H1 (cell line): ENCODE data around the gene FGR. TPM values are rescaled to one million over a fixed set of nuclear protein-coding genes. Genes with fewer than 3 reads are reported as not detected.

Experiments used
- CTCF ChIA-PET: fragments of 300-600 bp; sonication (Branson Sonifier 250); formaldehyde crosslinking; loops from one replicate; lab custom pipeline; 2021; ENCODE audit not compliant: partially characterized antibody; lab: Charles Lee
- POLR2A ChIA-PET: fragments of 300-600 bp; sonication (Branson Sonifier 250); formaldehyde crosslinking; loops from one replicate; lab custom pipeline; 2021; ENCODE audit warnings: inconsistent platforms; ENCODE audit not compliant: partially characterized antibody; lab: Charles Lee
- DNase-seq, 2 experiments: peaks; one replicate each; pipeline versions ENCODE4 v3.0.0 to v3.0.0-alpha.2; 2010 to 2022; ENCODE audit warnings: low spot score in 2 of 2, low read depth in 1 of 2, mixed read lengths in 1 of 2
- FAIRE-seq: peaks from 2 replicates; lab custom pipeline; 2011; peaks lifted over from hg19 to GRCh38; lab: Jason Lieb, UNC
- H2AFZ ChIP-seq: 2 replicates; pipeline ENCODE4 v1.8.1; 2012; ENCODE audit warnings: low read length, inconsistent platforms
- H2AK5ac ChIP-seq: 2 replicates; pipeline ENCODE4 v1.6.1; 2013; ENCODE audit warnings: low read depth, low read length
- H2BK120ac ChIP-seq: replicated peaks from 2 replicates; pipeline ENCODE3; 2013; ENCODE audit warnings: low read depth, low read length, inconsistent platforms
- H2BK12ac ChIP-seq: 2 replicates; pipeline ENCODE4 v1.6.1; 2013; ENCODE audit warnings: low read depth, low read length
- H2BK15ac ChIP-seq: 2 replicates; pipeline ENCODE4 v1.6.1; 2013; ENCODE audit warnings: low read length
- H2BK20ac ChIP-seq: 2 replicates; pipeline ENCODE4 v1.6.1; 2013; ENCODE audit warnings: low read length
- H2BK5ac ChIP-seq: 2 replicates; pipeline ENCODE4 v1.6.1; 2013; ENCODE audit warnings: low read depth, low read length
- H3K14ac ChIP-seq: 2 replicates; pipeline ENCODE4 v1.6.1; 2013; ENCODE audit warnings: inconsistent platforms; ENCODE audit not compliant: insufficient read length
- H3K18ac ChIP-seq: 2 replicates; pipeline ENCODE4 v1.6.1; 2013; ENCODE audit warnings: low read length; ENCODE audit errors: extremely low read depth
- H3K23ac ChIP-seq: 2 replicates; pipeline ENCODE4 v1.6.1; 2013; ENCODE audit warnings: inconsistent platforms; ENCODE audit not compliant: insufficient read length
- H3K23me2 ChIP-seq: 2 replicates; pipeline ENCODE4 v1.6.1; 2013; ENCODE audit warnings: low read depth, low read length
- H3K27ac ChIP-seq: 2 replicates; pipeline ENCODE4 v1.6.1; 2011; ENCODE audit warnings: low read depth, low read length, inconsistent platforms
- H3K27me3 ChIP-seq, 4 experiments: replicated peaks in 1 of 4; 1 replicate in 1 of 4; 2 replicates in 3 of 4; pipeline versions ENCODE4 v1.6.1 to v1.8.1; 2011 to 2013; ENCODE audit warnings: low read length in 3 of 4, mild to moderate bottlenecking in 3 of 4, inconsistent platforms in 2 of 4, mixed read lengths in 2 of 4, moderate library complexity in 1 of 4; ENCODE audit not compliant: control insufficient read depth in 3 of 4, insufficient read depth in 3 of 4; ENCODE audit errors: extremely low read depth in 1 of 4
- H3K36me3 ChIP-seq, 4 experiments: 2 replicates each; pipeline versions ENCODE4 v1.6.1 to v1.8.1; 2011 to 2013; ENCODE audit warnings: mild to moderate bottlenecking in 4 of 4, low read length in 3 of 4, moderate library complexity in 2 of 4, control low read depth in 1 of 4, inconsistent platforms in 1 of 4; ENCODE audit not compliant: insufficient read depth in 4 of 4, control insufficient read depth in 2 of 4
- H3K4ac ChIP-seq: replicated peaks from 2 replicates; pipeline ENCODE3; 2013; ENCODE audit warnings: low read length, low read depth, mixed read lengths, inconsistent platforms; ENCODE audit not compliant: insufficient read length
- H3K4me1 ChIP-seq, 4 experiments: replicated peaks in 1 of 4; 1 replicate in 1 of 4; 2 replicates in 3 of 4; pipeline versions ENCODE4 v1.6.1 to v1.8.1; 2011 to 2013; ENCODE audit warnings: low read length in 3 of 4, inconsistent platforms in 2 of 4, mixed read lengths in 1 of 4; ENCODE audit not compliant: insufficient read depth in 4 of 4, control insufficient read depth in 3 of 4
- H3K4me2 ChIP-seq, 2 experiments: 2 replicates each; pipeline versions ENCODE4 v1.6.1 to v1.8.1; 2011 to 2013; ENCODE audit warnings: low read depth in 2 of 2, low read length in 2 of 2, control low read depth in 1 of 2, inconsistent platforms in 1 of 2, mild to moderate bottlenecking in 1 of 2; ENCODE audit not compliant: insufficient read depth in 1 of 2
- H3K4me3 ChIP-seq, 4 experiments: fragments of 200-600, 300-600 bp in 1 of 4; sonication (generic), shearing (Covaris generic), sonication (Bioruptor Twin) in 1 of 4; 2 replicates each; pipeline versions ENCODE4 v1.5.1 to v1.8.1; 2011 to 2016; ENCODE audit warnings: low read length in 4 of 4, low read depth in 3 of 4, control low read depth in 2 of 4, inconsistent platforms in 2 of 4, mild to moderate bottlenecking in 2 of 4, mixed read lengths in 1 of 4, moderate library complexity in 1 of 4; ENCODE audit not compliant: insufficient read depth in 2 of 4; ENCODE audit errors: extremely low read depth in 1 of 4
- H3K56ac ChIP-seq: replicated peaks from 2 replicates; pipeline ENCODE3; 2013; ENCODE audit warnings: low read depth, mild to moderate bottlenecking, mixed read lengths, low read length, inconsistent platforms; ENCODE audit not compliant: insufficient read length
- H3K79me1 ChIP-seq: 2 replicates; pipeline ENCODE4 v1.6.1; 2013; ENCODE audit warnings: low read depth, low read length, control low read depth
- H3K79me2 ChIP-seq, 2 experiments: 2 replicates each; pipeline versions ENCODE4 v1.6.1 to v1.8.1; 2012 to 2013; ENCODE audit warnings: low read length in 2 of 2, mild to moderate bottlenecking in 2 of 2, inconsistent platforms in 1 of 2; ENCODE audit not compliant: insufficient read depth in 2 of 2, control insufficient read depth in 1 of 2
- H3K9ac ChIP-seq, 4 experiments: replicated peaks in 1 of 4; 1 replicate in 1 of 4; 2 replicates in 3 of 4; pipeline versions ENCODE4 v1.6.1 to v1.8.1; 2011 to 2013; ENCODE audit warnings: low read depth in 3 of 4, low read length in 3 of 4, control low read depth in 2 of 4, mild to moderate bottlenecking in 2 of 4, moderate library complexity in 2 of 4, inconsistent platforms in 1 of 4; ENCODE audit errors: extremely low read depth in 1 of 4
- H3K9me3 ChIP-seq, 2 experiments: 2 replicates each; pipeline versions ENCODE4 v1.6.1 to v1.8.1; 2012 to 2013; ENCODE audit warnings: mild to moderate bottlenecking in 2 of 2, moderate library complexity in 2 of 2, control low read depth in 1 of 2, inconsistent platforms in 1 of 2, low read depth in 1 of 2, low read length in 1 of 2, mixed read lengths in 1 of 2; ENCODE audit not compliant: insufficient read depth in 2 of 2
- H4K20me1 ChIP-seq, 2 experiments: replicated peaks in 1 of 2; 2 replicates each; pipeline versions ENCODE3 to v1.8.1; 2011 to 2013; ENCODE audit warnings: inconsistent platforms in 2 of 2, low read length in 2 of 2, mild to moderate bottlenecking in 1 of 2; ENCODE audit not compliant: insufficient read depth in 2 of 2, control insufficient read depth in 1 of 2
- H4K5ac ChIP-seq: 2 replicates; pipeline ENCODE4 v1.6.1; 2013; ENCODE audit warnings: low read length, low read depth, mixed read lengths, inconsistent platforms; ENCODE audit not compliant: insufficient read length
- H4K8ac ChIP-seq: 2 replicates; pipeline ENCODE4 v1.8.0; 2013; ENCODE audit warnings: mild to moderate bottlenecking, moderate library complexity, low read length, inconsistent platforms; ENCODE audit not compliant: insufficient read depth; ENCODE audit errors: extremely low read depth
- H4K91ac ChIP-seq: replicated peaks from 2 replicates; pipeline ENCODE3; 2013; ENCODE audit warnings: low read length, mixed read lengths, inconsistent platforms; ENCODE audit not compliant: insufficient read length
- CBX5 ChIP-seq: fragments of 300-800, 300-1000 bp; sonication (generic); IDR thresholded peaks from 2 replicates; pipeline ENCODE4 v1.7.1; 2016; ENCODE audit warnings: antibody characterized with exemption, low read length, low read depth
- CTBP2 ChIP-seq: IDR thresholded peaks from 2 replicates; pipeline ENCODE4 v1.7.0; 2011; ENCODE audit warnings: borderline replicate concordance, mild to moderate bottlenecking, moderate library complexity, mixed read lengths, low read length; ENCODE audit not compliant: insufficient read depth, insufficient read length
- JUN ChIP-seq: IDR thresholded peaks from 2 replicates; pipeline ENCODE4 v1.6.1; 2011; ENCODE audit warnings: low read depth, mild to moderate bottlenecking, improper control_type of control experiment, low read length
- KDM4A ChIP-seq: IDR thresholded peaks from one replicate; pipeline ENCODE4 v1.7.1; 2012; ENCODE audit warnings: low read depth, mild to moderate bottlenecking, moderate library complexity, low read length, inconsistent platforms; ENCODE audit not compliant: severe bottlenecking
- PHF8 ChIP-seq: fragments of 200-600 bp; sonication (generic); conservative IDR thresholded peaks from 2 replicates; pipeline ENCODE4 v1.7.1; 2012; ENCODE audit warnings: low read depth, mild to moderate bottlenecking, inconsistent platforms, low read length, moderate library complexity
- POLR2A ChIP-seq, 2 experiments: IDR thresholded peaks; 1 replicate in 1 of 2; 2 replicates in 1 of 2; pipeline ENCODE4 v1.6.1; 2011; ENCODE audit warnings: low read depth in 2 of 2, low read length in 2 of 2, mild to moderate bottlenecking in 2 of 2; ENCODE audit errors: control extremely low read depth in 1 of 2
- SIN3A ChIP-seq, 2 experiments: IDR thresholded peaks in 1 of 2; conservative IDR thresholded peaks in 1 of 2; 2 replicates each; pipeline ENCODE4 v1.6.1; 2011 to 2012; ENCODE audit warnings: low read length in 2 of 2, improper control_type of control experiment in 1 of 2, low read depth in 1 of 2, mild to moderate bottlenecking in 1 of 2
- TAF1 ChIP-seq: IDR thresholded peaks from 2 replicates; pipeline ENCODE4 v1.6.1; 2011; ENCODE audit warnings: mild to moderate bottlenecking, low read depth, low read length
- YY1 ChIP-seq: IDR thresholded peaks from 2 replicates; pipeline ENCODE4 v1.6.1; 2011; ENCODE audit warnings: low read depth, mild to moderate bottlenecking, low read length
- ZNF274 ChIP-seq: IDR thresholded peaks from 2 replicates; pipeline ENCODE4 v1.7.0; 2012; ENCODE audit warnings: low read length, borderline replicate concordance; ENCODE audit errors: extremely low read depth
- WGBS, 2 experiments: shearing (Covaris generic) in 1 of 2; methylation state at CpG; one replicate each; pipeline versions ENCODE4 v1.1.6 to v1.1.7; 2013 to 2015; ENCODE audit warnings: low lambda C conversion rate in 2 of 2, mixed read lengths in 2 of 2, inconsistent platforms in 1 of 2, low coverage in 1 of 2, missing lambda C conversion rate in 1 of 2; ENCODE audit not compliant: insufficient replicate concordance in 2 of 2, insufficient coverage in 1 of 2, insufficient read length in 1 of 2; ENCODE audit errors: extremely low coverage in 1 of 2, missing lambda C conversion rate in 1 of 2; 5-methylcytosine and 5-hydroxymethylcytosine counted together
- polyA plus RNA-seq, 7 experiments: library from polyadenylated mRNA; depleted of rRNA in 3 of 7; stranded (reverse) in 5 of 7; unstranded in 2 of 7; fragments of >200 nt in 5 of 7; fragments of 200-250 nt in 2 of 7; gene quantifications; 1 replicate in 5 of 7; 2 replicates in 1 of 7; 4 replicates in 1 of 7; pipeline versions ENCODE4 v1.2.1 to v1.2.3, GENCODE V29; 2011 to 2013; ENCODE audit warnings: missing spikeins in 2 of 7, mixed read lengths in 2 of 7
- total RNA-seq: library from RNA; stranded (reverse); fragmentation: NEBNext Ultra II Directional; extraction: Animal tissue kit (Norgen Biotek cat#: 25700); gene quantifications from 2 replicates; pipeline ENCODE4 v1.2.1, GENCODE V29; 2021

Gene FGR
- total and polyA plus RNA-seq, 2 of the 8 experiments (the other 6 are each of a cell fraction or from before 2014, with no cell fraction given) = 0.22 to 0.95 TPM

- DNase-seq (peak in 1 of 2 experiments; percentile 97), FAIRE-seq (no peak)
- H3K79me2 ChIP-seq = peaks cover 0 to 37% of the 10 kb centered on the region in 2 experiments; a peak in 3 of 4 replicates
- H3K18ac ChIP-seq = peak within 1 kb of the TSS; percentile 84; the same call in 1 of the 2 replicates
- no peak within 1 kb of the TSS for H3K27ac ChIP-seq
- H4K91ac ChIP-seq = peak within 1 kb of the TSS; percentile 58
- H2AK5ac ChIP-seq = no peak within 1 kb of the TSS
- H2BK5ac ChIP-seq = peak within 1 kb of the TSS; percentile 69; the same call in 1 of the 2 replicates
- no peaks in the 10 kb centered on the region for H3K27me3 ChIP-seq
- H3K9me3 ChIP-seq = no peaks in the 10 kb centered on the region
- H3K14ac ChIP-seq = no peak within 1 kb of the TSS
- H3K4me3 ChIP-seq = peak within 1 kb of the TSS; percentile 57 to 82 (median 68)
- 1% methylated on average over 50 of the region's 74 CpGs; no CpG with 5 or more reads in 1 of the 2 experiments for WGBS, 2 experiments
- POLR2A ChIA-PET = interaction anchor here (0.6 to 6.4 kb wide), 22 partner anchors 10 to 247 kb away, joined by 3 to 97 read pairs (median 4); partner anchors contain the start of gene IFI6
- peaks cover 6% of the 10 kb centered on the region; the same call in 1 of the 2 replicates for H3K79me1 ChIP-seq
- no peaks in the 10 kb centered on the region for H3K36me3 ChIP-seq
- H2BK120ac ChIP-seq = no peak within 1 kb of the TSS
- H3K23ac ChIP-seq = no peak within 1 kb of the TSS
- peaks cover 8% of the 10 kb centered on the region for H3K23me2 ChIP-seq
- H2BK12ac ChIP-seq = peak within 1 kb of the TSS; percentile 62; the same call in 1 of the 2 replicates
- no peak within 1 kb of the TSS; the same call in 1 of the 2 replicates for H4K8ac ChIP-seq
- H4K20me1 ChIP-seq = peaks cover 11 to 27% of the 10 kb centered on the region in 2 experiments
- peak within 1 kb of the TSS; percentile 68 to 74 for H3K4me2 ChIP-seq
- 0 out of 2 replicates have a peak within 1 kb of the TSS, but pooled peaks have one; percentile 27 for H2AFZ ChIP-seq
- H2BK20ac ChIP-seq = peak within 1 kb of the TSS; percentile 57; the same call in 1 of the 2 replicates
- peak within 1 kb of the TSS in 1 of 4 experiments; percentile 34; a peak in 2 of 7 replicates for H3K9ac ChIP-seq
- H2BK15ac ChIP-seq = peak within 1 kb of the TSS; percentile 61; the same call in 1 of the 2 replicates
- H3K4me1 ChIP-seq = peaks cover 30 to 53% (median 40%) of the 10 kb centered on the region in 4 experiments
- CTCF ChIA-PET = interaction anchor here (0.7 to 37.8 kb wide), 13 partner anchors 15 to 304 kb away, joined by 3 to 1807 read pairs (median 84); partner anchors contain the start of genes GPR3 and IFI6
- peak within 1 kb of the TSS; percentile 45 for H3K4ac ChIP-seq
- peak within 1 kb of the TSS; percentile 49 for H4K5ac ChIP-seq
- H3K56ac ChIP-seq = no peak within 1 kb of the TSS
- TF ChIP-seq JUN (no peak), ZNF274 (no peak), POLR2A (IDR thresholded peaks at IDR 0.05; ENCODE audit: control extremely low read depth in 1 of 2, low read depth in 2 of 2, low read length in 2 of 2) (peak in 1 of 2 experiments; percentile 68; a peak in 2 of 3 replicates), SIN3A (conservative IDR thresholded peaks at IDR 0.05 in 1 of 2, IDR thresholded peaks at IDR 0.05 in 1 of 2; ENCODE audit: low read depth in 1 of 2, low read length in 2 of 2) (peak; percentile 46 to 87; a peak in 2 of 4 replicates), PHF8 (peak; percentile 78), KDM4A (peak; percentile 49), CTBP2 (peak; percentile 20), YY1 (no peak), CBX5 (no peak), TAF1 (peak; percentile 83)
Observed at GRCh38 chr1:27603681-27604578, 31.1 kb downstream of the FGR start, which contains the start of gene AHDC1. AHDC1 (minus strand) TSS chr1:27604144; CDS start chr1:27552115, 52,029 bp downstream.
